ENCODE measurements around the gene MFN2. TPM values are rescaled to one million over a fixed set of nuclear protein-coding genes. Genes with fewer than 3 reads are reported as not detected.
A peak's percentile ranks its signal among the peaks of the same experiment; 100 is the strongest.

The MFN2 gene
- total and polyA plus RNA-seq, 9 of the 15 experiments (the other 6 are each of a cell fraction or from before 2014, with no cell fraction given), result 10.5 to 158 (median 87.1) TPM

GRCh38 chr1:12014141-12014991 lies 34.1 kb downstream of the MFN2 start (continued):
- TF ChIP-seq PKNOX1 (IDR thresholded peaks at IDR 0.05) (0 out of 2 replicates have a peak, but pooled peaks have one; percentile 0), GTF3C2 (IDR thresholded peaks at IDR 0.05; ENCODE audit: borderline replicate concordance, extremely low read depth, insufficient read length) (no peak), TBL1XR1 (IDR thresholded peaks at IDR 0.05; ENCODE audit: low read length in 2 of 2) (0 out of 4 replicates have a peak, but pooled peaks of 1 of the 2 experiments have one; percentile 10), SPI1 (IDR thresholded peaks at IDR 0.05; ENCODE audit: borderline replicate concordance, low read depth, low read length) (0 out of 2 replicates have a peak, but pooled peaks have one; percentile 1), ZNF384 (IDR thresholded peaks at IDR 0.05; ENCODE audit: low read depth, low read length) (peak; percentile 60), TCF3 (CRISPR knock-in tag; IDR thresholded peaks at IDR 0.05) (0 out of 2 replicates have a peak, but pooled peaks have one; percentile 20), ZNF77 (CRISPR knock-in tag; IDR thresholded peaks at IDR 0.05) (0 out of 2 replicates have a peak, but pooled peaks have one; percentile 39), MAX (CRISPR knock-in tag; IDR thresholded peaks at IDR 0.05) (peak; percentile 45; the same call in 1 of the 2 replicates), RBM17 (IDR thresholded peaks at IDR 0.05; ENCODE audit: borderline replicate concordance, low read depth, low read length) (no peak), SIRT6 (IDR thresholded peaks at IDR 0.05; ENCODE audit: low read depth, low read length) (peak; percentile 33), CREM (IDR thresholded peaks at IDR 0.05; ENCODE audit: low read depth) (peak; percentile 22; the same call in 1 of the 2 replicates), GTF2F1 (IDR thresholded peaks at IDR 0.05; ENCODE audit: low read depth, low read length) (no peak), STAT5A (IDR thresholded peaks at IDR 0.05; ENCODE audit: borderline replicate concordance, low read length) (no peak), ATF3 (IDR thresholded peaks at IDR 0.05) (no peak), ATF3 (CRISPR knock-in tag; conservative IDR thresholded peaks at IDR 0.05) (0 out of 2 replicates have a peak, but pooled peaks have one; percentile 19), GABPB1 (CRISPR knock-in tag; IDR thresholded peaks at IDR 0.05) (0 out of 2 replicates have a peak, but pooled peaks have one; percentile 9), POLR2A (conservative IDR thresholded peaks at IDR 0.05) (peak; percentile 60; the same call in 1 of the 2 replicates), YY1 (IDR thresholded peaks at IDR 0.05; ENCODE audit: borderline replicate concordance in 1 of 3, control insufficient read depth in 1 of 3, extremely low read depth in 1 of 3, insufficient read depth in 3 of 3, insufficient read length in 1 of 3, insufficient replicate concordance in 2 of 3, low read depth in 1 of 3, low read length in 2 of 3) (peak in 1 of 3 experiments; percentile 22)
- TF ChIP-seq, protein P1, sequence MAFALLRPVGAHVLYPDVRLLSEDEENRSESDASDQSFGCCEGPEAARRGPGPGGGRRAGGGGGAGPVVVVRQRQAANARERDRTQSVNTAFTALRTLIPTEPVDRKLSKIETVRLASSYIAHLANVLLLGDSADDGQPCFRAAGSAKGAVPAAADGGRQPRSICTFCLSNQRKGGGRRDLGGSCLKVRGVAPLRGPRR (CRISPR knock-in tag; IDR thresholded peaks at IDR 0.05), result peak; percentile 20; the same call in 1 of the 2 replicates
- TF ChIP-seq, protein P2, sequence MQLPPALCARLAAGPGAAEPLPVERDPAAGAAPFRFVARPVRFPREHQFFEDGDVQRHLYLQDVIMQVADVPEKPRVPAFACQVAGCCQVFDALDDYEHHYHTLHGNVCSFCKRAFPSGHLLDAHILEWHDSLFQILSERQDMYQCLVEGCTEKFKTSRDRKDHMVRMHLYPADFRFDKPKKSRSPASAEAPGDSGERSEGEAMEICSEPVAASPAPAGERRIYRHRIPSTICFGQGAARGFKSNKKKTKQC (CRISPR knock-in tag; IDR thresholded peaks at IDR 0.05), result peak; percentile 59; the same call in 1 of the 2 replicates
